GM10847 (cell line): Measurements from ENCODE around the gene KRTAP5-6.

Source experiments
- POLR2A ChIP-seq: IDR thresholded peaks from 2 replicates; pipeline ENCODE4 v1.6.1; 2011; ENCODE audit not compliant: insufficient read length; ENCODE audit errors: extremely low read depth

The KRTAP5-6 gene

DNA sequence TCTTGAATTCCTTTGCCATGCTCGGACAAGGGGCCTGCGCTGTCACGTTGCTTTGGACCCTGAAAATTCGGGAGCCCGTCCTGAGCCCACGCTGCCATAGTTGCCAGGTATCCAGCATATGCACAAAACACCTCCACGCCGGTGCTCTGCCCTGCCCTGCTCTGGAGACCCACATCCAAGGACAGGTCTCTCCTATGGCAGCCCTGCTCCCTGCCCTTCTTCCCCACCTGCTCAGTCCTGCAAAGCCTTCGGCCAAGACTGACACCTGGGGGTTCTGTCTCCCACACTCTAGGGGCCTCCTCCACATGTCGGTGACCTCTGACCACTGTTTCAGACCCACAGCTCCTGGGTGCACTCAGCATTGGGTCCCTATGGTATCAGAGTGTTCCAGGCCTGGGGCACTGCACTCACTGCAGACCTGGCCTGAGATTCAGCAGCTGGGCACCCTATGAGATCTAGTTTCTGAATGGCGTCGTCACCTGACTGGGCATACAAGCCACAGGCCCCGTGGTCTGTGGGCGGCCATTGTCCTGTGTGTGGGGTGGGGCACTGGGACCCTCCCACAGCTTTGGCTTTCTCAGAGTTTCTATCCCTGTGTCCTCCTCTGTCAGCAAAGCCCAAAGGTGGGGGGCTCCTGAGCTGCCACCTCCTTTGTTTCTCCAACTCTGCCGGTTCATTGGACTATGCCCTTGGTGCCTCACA is 2.0 kb upstream of the KRTAP5-6 start:
- no peak for TF ChIP-seq POLR2A

DNA sequence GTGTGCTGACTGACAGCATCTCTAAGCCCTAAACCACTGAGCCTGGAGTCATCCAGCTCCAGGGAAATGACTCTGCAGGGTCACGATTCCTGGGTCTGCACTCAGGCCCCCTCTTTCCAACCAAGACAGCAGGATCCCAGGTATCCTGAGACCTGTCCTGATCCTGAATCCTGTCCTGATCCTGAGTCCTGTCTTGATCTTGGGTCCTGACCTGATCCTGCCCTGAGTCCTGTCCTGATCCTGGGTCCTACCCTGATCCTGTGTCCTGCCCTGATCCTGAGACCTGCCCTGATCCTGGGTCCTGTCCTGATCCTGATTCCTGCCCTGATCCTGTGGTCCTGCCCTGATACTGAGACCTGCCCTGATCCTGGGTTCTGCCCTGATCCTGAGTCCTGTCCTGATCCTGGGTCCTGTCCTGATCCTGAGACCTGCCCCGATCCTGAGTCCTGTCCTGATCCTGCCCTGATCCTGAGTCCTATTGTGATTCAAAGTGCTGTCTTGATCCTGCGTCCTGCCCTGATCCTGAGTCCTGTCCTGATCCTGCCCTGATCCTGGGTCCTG is 1.4 kb upstream of the KRTAP5-6 start:
- no peak for TF ChIP-seq POLR2A

DNA sequence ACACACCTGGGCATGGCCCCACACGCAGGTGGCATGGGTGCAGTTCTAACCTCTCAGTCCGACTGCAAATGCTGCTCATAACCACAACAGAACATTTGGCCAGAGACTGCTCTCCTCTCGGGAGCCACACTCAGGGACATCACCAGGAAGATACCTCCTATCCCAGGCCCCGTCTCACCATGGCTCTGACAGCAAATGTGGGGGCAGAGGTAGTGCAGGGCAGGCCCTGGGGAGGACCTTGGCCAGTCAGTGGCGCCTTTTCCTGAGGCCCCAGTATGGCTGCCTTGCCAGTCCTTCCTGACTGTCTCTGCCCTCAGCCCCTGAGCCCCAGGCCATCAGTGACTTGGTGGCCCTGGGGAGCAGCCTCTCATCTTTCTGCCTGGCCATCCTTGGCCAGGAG is 2.8 kb downstream of the KRTAP5-6 start:
- no peak for TF ChIP-seq POLR2A

DNA sequence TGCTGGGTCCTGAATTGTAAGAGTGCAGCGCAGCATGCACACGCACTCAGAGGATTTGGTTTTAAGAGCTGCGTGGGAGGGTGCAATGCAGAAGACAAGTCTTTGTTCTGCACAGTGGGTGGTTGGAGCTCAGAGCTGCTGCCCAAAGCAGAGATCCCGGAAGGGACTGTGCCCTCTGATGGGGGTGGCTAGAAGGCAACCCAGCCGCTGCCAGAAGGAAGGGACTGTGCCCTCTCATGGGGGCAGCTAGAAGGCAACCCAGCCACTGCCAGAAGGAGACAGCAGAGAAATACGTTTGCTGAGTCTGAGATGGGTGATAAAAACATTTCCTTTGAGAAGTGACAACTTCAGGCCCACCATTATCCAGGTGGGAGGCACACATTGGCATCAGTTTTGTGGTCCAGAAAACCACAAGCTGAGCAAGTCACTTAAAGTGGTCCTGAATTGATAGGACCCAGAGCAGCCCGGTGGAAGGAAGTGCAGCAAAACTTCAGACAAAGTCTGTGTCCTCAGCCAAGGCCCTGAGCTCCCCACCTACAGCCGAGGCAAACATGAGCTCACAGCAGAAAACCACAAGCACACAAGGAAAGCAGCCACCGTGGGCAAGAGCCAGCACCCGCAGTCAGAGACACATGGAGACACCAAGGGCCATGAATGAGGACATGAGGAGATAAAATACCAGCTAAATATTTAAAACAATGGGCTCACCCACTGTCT is 4.3 kb downstream of the KRTAP5-6 start:
- no peak for TF ChIP-seq POLR2A

DNA sequence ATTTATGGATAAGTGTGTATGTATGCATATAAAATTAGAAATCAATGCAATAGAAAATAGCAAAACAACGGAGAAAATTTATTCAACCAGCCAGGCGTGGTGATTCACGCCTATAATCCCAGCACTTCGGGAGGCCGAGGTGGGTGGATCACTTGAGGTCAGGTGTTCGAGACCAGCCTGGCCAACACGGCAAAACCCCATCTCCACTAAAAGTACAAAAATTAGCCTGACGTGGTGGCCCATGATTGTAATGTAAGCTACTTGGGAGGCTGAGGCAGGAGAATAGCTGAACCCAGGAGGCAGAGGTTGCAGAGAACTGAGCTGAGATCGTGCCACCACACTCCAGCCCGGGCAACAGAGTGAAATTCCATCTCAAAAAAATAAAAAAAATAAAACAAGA is 5.5 kb downstream of the KRTAP5-6 start:
- TF ChIP-seq POLR2A = no peak

DNA sequence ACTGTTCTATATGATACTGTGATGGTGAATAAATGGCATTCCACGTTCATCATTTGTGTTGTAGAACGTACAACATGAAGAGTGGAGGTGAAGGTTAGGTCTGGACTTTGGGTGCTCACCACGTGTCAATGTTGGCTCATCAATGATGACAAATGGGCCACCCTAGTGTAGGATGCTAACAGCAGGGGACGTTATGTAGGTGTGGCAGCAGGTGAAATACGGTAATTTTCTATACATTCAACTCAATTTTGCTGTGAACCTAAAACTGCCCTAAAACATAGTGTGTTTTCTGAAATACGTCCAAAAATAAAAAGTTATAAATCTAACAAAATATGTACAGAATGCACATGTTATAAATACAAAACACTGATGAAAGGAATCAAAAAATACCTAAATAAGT is 6.2 kb downstream of the KRTAP5-6 start:
- TF ChIP-seq POLR2A = no peak

DNA sequence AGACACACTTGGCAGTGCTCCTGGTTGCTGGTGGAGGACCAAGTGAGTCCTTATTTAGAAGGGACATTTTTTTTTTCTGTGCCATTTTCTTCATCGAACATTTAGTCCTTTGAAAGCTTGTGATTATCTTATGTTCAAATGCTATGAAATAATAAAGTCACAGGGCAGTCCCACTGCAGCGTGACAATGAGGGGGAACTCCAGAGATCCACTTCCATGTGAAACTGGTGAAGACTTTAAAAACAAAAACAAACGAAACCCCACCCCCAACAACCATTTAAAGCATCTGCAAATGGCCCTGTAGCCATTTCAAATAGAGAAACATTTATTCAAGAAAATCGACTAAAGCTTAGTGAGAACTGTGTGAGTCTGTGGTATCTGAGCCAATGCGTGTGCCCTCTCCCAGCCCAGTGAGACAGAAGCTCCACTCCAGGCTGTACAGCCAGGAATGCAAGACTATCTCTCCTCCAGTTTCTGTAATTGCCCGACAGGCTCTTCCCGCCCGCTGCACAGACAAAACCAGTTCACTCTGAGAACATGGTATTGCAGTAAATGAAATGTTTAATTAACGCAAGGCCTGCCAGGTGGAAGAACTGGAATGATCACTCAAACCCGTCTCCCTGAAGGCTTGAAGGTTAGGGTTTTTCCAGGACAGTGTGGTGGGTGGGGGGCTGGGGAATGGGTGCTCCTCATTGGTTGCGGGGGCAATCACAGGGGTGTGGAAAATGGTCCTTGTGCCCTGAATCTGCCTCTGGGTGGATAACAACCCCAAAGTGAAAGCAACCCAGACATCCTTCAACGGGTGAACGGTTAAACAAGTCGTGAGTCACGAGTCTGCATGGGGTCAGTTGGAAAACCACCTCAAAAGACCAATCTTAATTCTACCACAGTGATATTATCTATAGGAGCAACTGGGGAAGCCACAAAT is 8.4 kb downstream of the KRTAP5-6 start:
- no peak for TF ChIP-seq POLR2A

DNA sequence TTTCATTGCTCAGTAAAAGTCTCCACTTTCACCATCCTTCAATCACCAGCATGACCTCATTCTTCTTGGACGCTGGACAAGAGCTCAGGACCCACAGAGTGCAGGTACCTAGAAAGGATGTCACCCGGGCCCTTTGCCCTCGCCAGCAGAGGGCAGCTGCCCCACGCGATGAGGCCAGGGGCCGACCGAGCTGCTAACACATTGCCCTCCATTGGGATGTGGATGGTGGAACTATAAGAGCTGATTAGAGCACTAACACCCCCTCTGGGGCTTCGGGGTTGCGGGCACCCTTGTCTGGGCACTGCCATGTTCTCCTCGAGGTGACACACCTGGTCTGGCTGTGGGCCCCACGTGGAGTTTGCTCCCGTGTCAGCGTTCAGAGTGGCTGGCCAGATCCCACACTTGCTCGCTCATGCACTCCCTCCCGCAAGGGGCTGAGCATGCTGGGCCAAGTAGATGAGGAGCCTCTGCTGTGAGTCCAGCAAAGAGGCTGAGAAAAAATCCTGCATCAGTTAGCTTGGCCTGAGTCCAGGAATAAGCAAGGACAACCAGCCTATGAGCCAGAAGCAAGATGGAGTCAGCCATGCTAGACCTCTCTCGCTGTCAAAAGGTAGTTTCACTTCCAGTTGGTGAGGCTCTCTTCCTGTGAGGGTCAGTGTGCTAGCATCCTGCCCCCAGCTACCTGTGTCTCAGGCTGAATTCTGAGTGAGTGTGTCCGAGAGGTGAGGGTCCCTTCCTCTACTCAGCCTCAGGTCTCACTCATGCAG is 9.8 kb downstream of the KRTAP5-6 start:
- no peak for TF ChIP-seq POLR2A

DNA sequence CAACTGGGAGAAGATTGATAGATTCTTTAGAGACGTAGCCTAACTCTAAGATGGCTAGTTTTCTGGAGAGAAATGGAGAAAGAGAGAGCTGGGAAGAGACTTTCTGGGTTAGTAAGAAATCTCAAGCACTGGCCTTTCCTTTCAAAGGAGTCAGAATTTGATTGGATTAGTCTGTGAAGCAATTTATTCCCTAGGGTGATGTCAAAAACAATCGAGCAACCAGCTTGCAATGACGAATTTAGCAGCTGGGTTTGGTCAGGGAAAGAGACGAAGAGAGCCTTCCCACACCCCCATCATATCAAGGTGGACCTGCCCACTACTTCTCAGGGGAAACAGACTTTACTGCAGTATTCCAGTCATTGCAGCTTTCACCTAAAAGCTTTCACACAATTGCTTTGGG is 10.8 kb downstream of the KRTAP5-6 start:
- TF ChIP-seq POLR2A = no peak

DNA sequence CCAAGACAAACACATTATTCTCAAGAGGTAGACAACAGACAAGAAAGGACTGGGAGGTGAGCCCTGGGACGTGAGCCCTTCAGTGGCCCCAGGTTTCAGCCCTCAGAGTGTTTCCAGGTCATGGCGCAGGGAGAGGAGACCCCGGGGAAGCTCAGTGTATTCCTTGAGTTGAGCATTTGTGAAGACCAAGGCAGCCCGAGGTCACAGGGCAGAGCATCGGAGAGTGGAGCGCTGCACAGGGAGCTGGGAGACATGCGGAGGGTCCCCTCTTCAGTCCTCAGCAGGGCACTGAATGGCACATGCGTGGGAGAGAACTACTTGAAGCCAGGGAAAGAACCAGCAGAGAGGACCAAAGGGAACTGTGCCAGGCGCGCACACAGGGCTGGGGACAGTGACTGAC is 11.7 kb downstream of the KRTAP5-6 start:
- no peak for TF ChIP-seq POLR2A

DNA sequence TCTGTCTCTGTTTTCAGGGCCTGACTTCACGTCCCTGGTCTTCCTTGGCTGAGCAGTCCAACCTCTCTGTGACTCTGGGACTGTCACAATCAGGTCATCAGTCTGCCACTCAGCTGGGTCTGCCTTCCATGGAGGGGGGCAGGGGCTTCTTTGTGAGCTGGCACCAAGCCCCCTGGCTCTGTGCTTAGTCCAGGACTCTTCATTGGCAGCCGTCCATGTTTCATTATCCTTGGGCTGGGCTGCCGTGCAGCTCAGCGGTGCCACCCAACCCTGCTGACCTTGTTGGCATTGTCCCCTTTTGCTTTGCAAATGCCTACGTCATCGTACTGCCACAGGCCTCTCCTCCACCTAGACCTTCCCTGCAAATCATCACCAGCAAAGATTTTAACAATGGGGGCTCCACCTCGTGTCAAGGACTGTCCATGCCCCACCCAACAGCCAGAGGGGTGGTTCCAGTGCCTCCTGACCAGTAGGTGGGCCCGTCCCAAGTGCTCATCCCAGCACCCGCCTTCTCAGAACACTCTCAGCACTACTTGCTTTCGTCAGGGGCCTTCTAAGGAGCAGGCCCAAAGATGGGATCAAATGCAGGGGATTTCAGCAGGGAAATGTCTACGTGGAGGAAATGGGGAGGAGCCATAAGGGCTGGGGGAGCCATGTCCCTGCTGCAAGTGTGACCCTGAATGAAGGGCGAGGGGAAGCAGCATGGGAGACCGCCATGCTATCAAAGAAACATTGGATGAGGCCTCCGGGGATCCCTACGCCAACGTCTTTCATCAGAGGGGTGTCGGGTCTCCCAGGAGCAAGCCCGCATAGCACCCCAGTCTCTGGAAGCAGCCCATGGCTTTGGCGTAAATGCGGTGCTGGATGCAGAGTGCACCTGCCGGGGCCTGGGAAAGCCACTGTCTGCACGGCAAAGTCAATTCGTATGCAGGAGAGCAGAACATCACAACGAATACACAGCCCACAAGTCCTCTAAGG is 18.2 kb downstream of the KRTAP5-6 start:
- no peak for TF ChIP-seq POLR2A

DNA sequence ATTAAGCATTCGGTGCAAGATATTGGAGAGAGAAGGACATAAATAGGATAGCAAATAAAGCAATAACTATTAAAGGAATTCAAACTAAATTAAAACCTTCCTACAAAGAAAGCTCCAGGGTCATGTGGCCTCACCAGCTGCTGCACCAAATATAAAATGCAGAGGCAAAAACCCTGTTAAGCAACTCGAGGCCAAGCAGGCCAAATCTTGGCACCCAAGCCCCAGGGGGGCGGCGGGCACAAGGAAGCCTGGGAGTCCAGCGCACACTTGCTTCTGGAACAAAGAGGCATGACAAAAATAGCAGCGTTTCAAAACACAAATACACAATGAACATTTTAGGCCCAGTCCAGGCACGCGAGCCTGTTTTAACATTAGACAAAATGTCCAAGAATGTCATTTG is 20.8 kb downstream of the KRTAP5-6 start:
- TF ChIP-seq POLR2A = no peak

DNA sequence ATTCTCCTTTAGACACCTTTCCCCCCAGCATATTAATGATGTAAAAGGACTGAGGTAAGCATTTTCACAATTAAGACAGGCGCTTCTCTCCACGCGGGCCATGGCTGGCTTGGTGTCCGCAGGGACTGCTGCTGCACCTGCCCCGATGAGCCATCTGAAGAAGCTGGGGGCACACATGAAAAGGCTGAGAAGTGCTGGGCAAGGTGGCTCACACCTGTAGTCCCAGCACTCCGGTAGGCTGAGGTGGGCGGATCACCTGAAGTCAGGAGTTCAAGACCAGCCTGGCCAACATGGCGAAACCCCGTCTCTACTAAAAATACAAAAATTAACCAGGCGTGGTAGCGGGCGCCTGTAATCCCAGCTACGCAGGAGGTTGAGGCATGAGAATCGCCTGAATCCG is 21.3 kb downstream of the KRTAP5-6 start:
- no peak for TF ChIP-seq POLR2A

DNA sequence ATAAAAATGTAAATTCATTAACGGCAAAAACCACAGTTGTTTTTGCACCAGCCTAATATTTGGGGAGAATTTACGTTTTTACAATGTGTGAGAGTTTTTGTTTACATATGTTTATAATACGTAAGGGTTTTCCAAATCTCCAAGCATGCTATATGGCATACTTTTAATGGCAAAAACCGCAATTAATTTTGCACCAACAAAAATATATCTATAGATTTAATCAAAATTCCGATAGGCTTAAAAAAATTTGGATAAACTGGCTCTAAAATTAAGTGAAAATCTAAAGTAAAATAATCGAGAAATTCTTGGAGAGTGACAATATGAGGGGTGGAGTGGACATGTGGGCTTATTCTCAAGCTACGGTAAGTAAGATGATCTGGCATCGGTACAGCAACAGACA is 22.8 kb downstream of the KRTAP5-6 start:
- TF ChIP-seq POLR2A = no peak

DNA sequence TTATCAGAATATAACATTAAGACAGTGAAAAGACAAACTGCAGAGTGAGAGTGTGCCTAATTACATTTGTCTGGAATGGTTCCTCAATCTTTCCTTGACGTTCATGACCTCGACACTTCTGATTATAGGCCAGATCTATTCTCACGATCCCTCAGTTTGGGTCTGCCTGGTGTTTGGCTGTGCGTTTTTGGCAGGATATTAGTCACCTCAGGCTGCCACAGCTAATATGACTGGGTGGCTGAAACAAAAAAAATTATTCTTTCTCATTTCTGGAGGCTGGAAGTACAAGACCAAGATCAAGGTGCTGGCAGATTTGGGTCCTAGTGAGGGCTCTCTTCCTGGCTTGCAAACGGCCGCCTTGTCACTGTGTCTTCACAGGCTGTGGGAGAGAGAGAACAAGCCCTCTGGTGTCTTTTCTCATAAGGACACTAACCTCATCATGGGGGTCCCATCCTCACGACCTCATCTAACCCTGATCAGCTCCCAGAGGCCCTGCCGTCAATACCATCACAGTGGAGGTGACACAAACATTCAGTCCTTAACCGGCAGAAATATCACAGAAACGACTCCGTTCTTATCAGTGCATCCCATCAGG is 30.2 kb downstream of the KRTAP5-6 start:
- no peak for TF ChIP-seq POLR2A
